GM21786 (cell line): ENCODE results near the gene ADAMTSL1.
"Not testable (repeated sequence)": the region's sequence is repeated elsewhere in the genome, so short reads cannot be mapped to it uniquely, and the experiment has no call there.

Experiments used
- ATAC-seq: cut with Tn5 transposase; IDR thresholded peaks from one replicate; pipeline ENCODE4 v1.9.1; 2021; ENCODE audit not compliant: unreplicated experiment

ADAMTSL1 gene

DNA sequence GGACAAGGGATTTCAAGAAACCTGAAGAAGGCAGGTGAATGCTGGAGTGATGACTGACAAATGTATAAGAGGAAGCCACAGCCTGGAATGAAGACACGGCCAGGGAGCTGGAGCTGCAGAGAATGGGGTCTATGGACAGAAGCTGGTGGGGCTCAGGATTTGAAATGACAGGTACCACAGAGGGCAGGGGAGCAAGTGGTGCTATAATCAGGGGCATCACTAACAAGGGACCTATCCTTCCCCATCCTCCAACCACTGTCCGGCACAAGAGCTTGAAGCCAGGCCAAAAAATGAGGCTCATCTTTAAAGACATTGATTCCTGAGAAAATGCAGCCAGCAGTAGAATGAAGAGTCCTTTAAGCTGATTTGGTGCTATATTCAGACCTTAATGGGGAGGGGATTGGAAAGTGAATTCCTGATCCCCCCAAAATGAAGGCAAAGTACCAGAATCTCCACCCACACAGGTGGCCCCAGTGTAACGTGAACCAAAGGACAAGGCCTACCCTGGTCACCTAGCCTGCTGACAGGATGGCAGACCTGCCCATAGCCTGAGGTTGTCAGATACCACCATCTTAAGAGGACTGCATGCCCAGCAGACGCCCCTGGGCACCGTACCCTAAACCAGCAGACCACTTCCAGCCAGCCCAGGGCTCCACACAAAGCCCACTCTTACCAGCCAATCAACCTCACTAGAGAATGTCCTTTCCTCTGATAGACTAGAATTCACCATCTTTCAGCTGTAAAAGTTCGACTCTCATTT lies 449.9 kb downstream of the ADAMTSL1 start:
- ATAC-seq, result no peak

DNA sequence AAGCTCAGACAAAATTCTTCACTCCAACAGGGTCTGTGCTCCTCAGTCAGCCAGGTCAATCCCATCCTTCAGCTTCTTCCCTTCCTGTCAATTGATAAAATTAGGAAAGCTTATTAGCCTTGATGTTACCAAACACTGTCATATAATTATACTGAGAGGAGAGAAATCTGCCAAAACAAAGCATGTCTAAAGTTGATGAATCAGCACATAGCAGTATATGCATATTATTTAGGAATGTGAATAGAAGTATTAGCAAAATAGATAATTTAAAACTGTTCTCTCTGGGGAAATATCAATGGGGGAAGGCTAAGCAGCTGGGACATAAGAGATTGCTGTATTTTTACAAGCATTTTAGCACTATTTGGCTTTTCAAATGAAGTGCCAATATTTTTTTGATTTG lies 451.9 kb downstream of the ADAMTSL1 start:
- no peak for ATAC-seq

GRCh38 chr9:18926513-18926912 lies 452.6 kb downstream of the ADAMTSL1 start:
- ATAC-seq, result no peak

DNA sequence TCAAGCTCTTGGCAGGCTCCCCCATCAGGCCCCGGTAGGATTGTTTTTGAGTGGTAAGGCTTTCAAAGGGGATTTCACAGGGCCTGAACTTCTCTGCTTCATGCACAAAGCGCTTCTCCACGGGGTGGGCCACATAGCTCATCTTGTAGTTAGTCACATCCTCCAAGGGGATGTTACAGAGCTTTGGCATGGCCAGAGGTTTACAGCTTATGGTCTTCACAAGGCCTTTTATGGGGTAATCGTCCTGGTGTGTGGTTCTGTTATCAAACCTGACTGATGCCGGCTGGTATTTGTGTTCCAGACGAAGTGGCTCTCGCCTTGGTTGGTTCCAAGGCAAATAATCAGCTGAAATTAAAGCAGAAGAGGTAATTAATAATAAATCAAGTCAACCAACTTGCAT lies 454.8 kb downstream of the ADAMTSL1 start:
- no peak for ATAC-seq

DNA sequence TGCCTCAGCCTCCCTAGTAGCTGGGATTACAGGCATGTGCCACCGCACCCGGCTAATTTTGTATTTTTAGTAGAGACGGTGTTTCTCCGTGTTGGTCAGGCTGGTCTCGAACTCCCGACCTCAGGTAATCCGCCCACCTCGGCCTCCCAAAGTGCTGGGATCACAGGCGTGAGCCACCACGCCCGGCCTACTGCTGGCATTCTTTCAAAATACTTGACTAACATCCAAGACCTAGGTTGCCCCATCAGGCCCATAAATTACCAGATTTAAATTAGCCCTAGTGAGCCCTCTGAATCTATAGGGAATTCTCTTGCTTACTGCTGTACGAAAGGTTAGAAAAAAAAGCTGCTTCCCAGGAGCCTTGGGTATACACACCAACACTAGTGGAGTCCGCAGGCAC lies 456.7 kb downstream of the ADAMTSL1 start:
- not testable (repeated sequence) for ATAC-seq

GRCh38 chr9:18935541-18935940 lies 461.6 kb downstream of the ADAMTSL1 start:
- no peak for ATAC-seq

- no peak for ATAC-seq
Measured at GRCh38 chr9:18936094-18936871, 462.3 kb downstream of the ADAMTSL1 start.

- ATAC-seq, result no peak
Measured at GRCh38 chr9:18939943-18940342, 466.0 kb downstream of the ADAMTSL1 start.

DNA sequence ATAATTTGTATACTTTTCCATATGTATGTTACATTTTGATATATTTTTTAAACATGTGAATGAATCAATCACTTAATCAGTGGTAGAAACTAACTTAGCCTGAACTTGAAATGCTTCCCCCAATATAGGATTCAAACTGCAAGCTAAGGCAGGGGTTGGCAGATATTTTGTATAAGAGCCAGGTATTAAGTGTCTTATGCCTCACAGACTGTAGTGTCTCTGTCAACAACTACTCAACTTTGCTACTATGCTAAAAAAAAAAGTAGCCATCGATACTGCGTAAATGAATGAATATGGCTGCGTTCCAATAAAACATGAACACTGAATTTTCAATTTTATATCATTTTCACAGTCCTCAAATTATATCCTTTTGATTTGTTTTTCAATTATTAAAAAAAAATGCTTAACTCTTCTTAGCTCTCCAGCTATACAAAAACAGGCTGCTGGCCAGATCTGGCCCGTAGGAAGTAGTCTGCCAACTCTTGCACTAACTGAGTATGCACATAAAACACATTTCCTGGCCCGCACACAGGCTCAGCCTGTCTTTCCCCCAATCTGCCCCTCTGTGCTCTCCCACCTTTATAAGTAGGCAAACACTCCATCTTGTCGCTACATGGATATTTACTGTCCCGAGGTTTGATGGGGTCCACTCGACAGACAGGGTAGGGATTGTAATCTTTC lies 467.2 kb downstream of the ADAMTSL1 start:
- no peak for ATAC-seq

DNA sequence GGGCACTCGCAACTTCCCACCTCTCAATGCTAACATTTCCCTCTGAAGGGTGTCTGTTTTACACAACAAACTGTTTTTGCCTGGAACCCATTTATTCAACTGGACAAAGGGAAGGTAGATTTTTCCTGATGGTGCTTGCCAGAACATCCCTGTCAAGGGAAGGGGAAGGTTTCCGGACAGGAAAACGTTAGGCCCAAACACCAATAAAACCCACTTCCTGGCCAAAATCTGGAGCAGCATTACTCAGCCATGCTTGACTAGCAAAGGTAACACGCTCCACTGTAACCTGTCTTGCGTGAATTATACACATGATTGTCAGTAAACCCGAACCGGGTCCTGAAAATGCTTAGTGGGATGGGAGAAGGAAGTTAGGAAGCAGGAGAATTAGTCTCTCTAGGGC lies 468.8 kb downstream of the ADAMTSL1 start:
- no peak for ATAC-seq

GRCh38 chr9:18947892-18948339 lies 474.0 kb downstream of the ADAMTSL1 start:
- ATAC-seq, result no peak

DNA sequence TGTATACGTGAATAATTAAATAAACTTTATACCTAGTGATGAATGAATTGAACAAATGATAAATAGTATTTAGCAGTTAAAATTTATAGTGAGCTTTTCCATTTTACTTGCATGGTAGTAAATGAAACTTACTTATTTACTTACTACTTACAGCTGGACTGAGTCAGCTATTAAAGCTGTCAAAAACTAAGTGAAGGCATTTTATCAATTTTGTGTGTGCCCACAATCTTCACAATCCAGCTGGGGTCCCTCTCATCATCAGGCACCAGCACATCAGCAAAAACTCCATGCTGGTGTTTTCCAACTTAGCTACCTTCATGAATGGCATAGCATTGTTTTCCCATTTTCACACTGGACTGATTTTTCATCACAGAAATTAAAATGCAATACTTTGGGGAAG lies 478.0 kb downstream of the ADAMTSL1 start:
- ATAC-seq, result no peak

GRCh38 chr9:18955626-18956025 lies 481.7 kb downstream of the ADAMTSL1 start:
- ATAC-seq, result no peak
